T-helper 17 cell (primary cell): Measurements from ENCODE around the gene RHOH. TPM values are rescaled to one million over a fixed set of nuclear protein-coding genes. Genes with fewer than 3 reads are reported as not detected.

Experiments used
- ATAC-seq: fragments of 150-1000 bp; cut with Tn5 transposase; 2 replicates; pipeline ENCODE4 v1.10.0; 2021; ENCODE audit warnings: mild to moderate bottlenecking, moderate library complexity
- DNase-seq, 3 donors: peaks; one replicate each; pipeline versions ENCODE4 v3.0.0 to v3.0.0-alpha.2; 2020 to 2021
- H3K9me3 ChIP-seq: one replicate; pipeline ENCODE4 v1.7.0; 2013; ENCODE audit warnings: low read length, mild to moderate bottlenecking; ENCODE audit not compliant: control insufficient read depth, poor library complexity, severe bottlenecking
- H3K27ac Mint-ChIP-seq: one replicate; pipeline ENCODE4 v1.8.0; 2022; ENCODE audit warnings: mild to moderate bottlenecking, moderate library complexity, mixed read lengths
- H3K27me3 Mint-ChIP-seq: one replicate; pipeline ENCODE4 v1.8.0; 2022; ENCODE audit warnings: mixed read lengths
- H3K36me3 Mint-ChIP-seq: one replicate; pipeline ENCODE4 v1.8.0; 2022; ENCODE audit warnings: low read depth, mixed read lengths
- H3K4me1 Mint-ChIP-seq: one replicate; pipeline ENCODE4 v1.8.0; 2022; ENCODE audit warnings: mild to moderate bottlenecking, mixed read lengths
- H3K4me3 Mint-ChIP-seq: one replicate; pipeline ENCODE4 v1.8.0; 2022; ENCODE audit warnings: mild to moderate bottlenecking, moderate library complexity, mixed read lengths
- total RNA-seq, 4 donors: library from RNA in 2 of 4; stranded (reverse) in 2 of 4; gene quantifications; one replicate each; pipeline ENCODE4 v1.2.3 and lab custom pipeline; 2022 to 2026

RHOH gene
- total RNA-seq, 2 donors from 2014 or later: 439 to 459 TPM

DNA sequence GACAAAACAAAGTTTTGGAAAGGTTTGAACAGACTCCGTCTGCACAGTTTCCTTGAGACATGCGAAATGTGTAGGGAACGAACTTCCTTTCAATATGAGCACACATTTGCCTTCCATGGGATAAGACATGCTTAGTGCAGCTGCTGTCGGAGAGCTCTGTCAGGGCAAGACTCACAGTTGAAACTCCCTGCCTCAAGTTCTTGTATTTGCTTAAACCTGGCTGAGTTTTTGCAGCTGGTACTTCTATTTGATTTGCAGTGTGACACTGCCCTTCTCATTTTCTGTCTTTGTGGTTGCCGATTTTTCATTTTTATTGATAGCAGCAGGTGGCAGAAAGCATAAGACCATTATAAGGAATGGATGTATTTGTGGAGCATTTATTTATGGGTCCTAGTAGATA, 18.2 kb upstream of the RHOH start:
- H3K4me3 Mint-ChIP-seq: no peak overlapping the region
- DNase-seq (no peak), ATAC-seq (no peak)
- no peaks in the 10 kb centered on the region for H3K27me3 Mint-ChIP-seq
- H3K27ac Mint-ChIP-seq: no peak overlapping the region
- H3K4me1 Mint-ChIP-seq: peaks cover 8% of the 10 kb centered on the region
- H3K9me3 ChIP-seq: no peaks in the 10 kb centered on the region
- no peaks in the 10 kb centered on the region for H3K36me3 Mint-ChIP-seq

DNA sequence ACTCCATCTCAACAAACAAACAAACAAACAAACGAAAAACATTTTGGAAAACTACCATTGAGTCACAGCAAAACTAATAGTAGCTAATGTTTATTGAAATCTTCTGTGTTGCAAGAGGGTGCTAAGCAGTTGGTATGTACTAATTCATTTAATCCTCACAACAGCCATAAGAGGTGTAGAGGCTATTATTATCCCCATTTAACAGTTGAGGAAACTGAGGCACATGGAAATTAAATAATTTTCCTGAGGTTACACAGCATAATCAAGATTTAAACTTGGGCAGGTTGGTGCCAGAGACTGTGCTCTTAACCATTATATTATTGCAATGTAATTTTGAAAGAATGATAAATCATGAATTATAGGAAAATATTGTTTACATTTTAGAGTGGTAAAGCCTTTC, 17.5 kb upstream of the RHOH start:
- H3K4me1 Mint-ChIP-seq: peaks cover 10% of the 10 kb centered on the region
- no peak overlapping the region for H3K27ac Mint-ChIP-seq
- no peaks in the 10 kb centered on the region for H3K9me3 ChIP-seq
- H3K4me3 Mint-ChIP-seq: no peak overlapping the region
- DNase-seq (no peak), ATAC-seq (no peak)
- H3K27me3 Mint-ChIP-seq: no peaks in the 10 kb centered on the region
- H3K36me3 Mint-ChIP-seq: no peaks in the 10 kb centered on the region

DNA sequence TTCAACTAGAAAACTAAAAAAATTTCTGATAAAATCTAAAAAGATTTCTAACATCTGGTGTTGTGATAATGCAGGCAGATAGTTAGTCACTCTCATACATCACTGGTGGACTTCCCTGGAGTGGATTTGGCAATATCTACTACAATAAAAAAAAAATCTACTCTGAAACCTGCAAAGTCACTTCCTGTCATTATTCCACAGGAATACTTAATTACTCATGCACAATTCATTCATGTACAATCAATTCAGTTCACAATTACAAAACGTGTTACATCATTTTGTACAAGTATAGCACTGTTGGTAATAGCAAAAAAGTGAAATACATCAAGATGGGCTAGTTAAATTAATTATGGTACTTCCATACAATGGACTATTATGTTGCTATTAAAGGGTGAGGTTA, 16.5 kb upstream of the RHOH start:
- H3K36me3 Mint-ChIP-seq: no peaks in the 10 kb centered on the region
- H3K9me3 ChIP-seq: no peaks in the 10 kb centered on the region
- no peak overlapping the region for H3K4me3 Mint-ChIP-seq
- H3K27ac Mint-ChIP-seq: no peak overlapping the region
- H3K4me1 Mint-ChIP-seq: peaks cover 10% of the 10 kb centered on the region
- no peak for DNase-seq
- no peak for ATAC-seq
- H3K27me3 Mint-ChIP-seq: no peaks in the 10 kb centered on the region

DNA sequence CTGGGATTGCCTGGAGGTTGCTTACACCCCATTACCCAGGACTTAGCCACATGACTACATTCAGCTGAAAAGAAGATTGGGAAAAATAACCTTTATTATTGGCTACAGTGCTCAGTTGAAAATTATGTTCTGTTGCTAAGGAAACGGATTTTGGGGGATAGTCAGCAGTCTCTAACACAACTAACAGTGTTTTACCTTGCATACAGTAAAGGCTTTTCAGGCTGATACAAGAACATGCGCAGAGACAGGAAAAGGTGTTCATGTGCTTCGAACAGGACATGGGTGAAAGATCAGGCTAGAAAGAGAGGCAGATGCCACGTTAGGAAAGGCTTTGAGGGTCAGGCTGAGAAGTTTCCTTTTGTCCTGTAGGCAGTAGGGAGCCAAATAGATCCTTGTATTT, 14.8 kb upstream of the RHOH start:
- DNase-seq (no peak), ATAC-seq (no peak)
- H3K4me1 Mint-ChIP-seq: peaks cover 14% of the 10 kb centered on the region
- no peaks in the 10 kb centered on the region for H3K9me3 ChIP-seq
- no peak overlapping the region for H3K27ac Mint-ChIP-seq
- no peak overlapping the region for H3K4me3 Mint-ChIP-seq
- no peaks in the 10 kb centered on the region for H3K27me3 Mint-ChIP-seq
- H3K36me3 Mint-ChIP-seq: no peaks in the 10 kb centered on the region

DNA sequence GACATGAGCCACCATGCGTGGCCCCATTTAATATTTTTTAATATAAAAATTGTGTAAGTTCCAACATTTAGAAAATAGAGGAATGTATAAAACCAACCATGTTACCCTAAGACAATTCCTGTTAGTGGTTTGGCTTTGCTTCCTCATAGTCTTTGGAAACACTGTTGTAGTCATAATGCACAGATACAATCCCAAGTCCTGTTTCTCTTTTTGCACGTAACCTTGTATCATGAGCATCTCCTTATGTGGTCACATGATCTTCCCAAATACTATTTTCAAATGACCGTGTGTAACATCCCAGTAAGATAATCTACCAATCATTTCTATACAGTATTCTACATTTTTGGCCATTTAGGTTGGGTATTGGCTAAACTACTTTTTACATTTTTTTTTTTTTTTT, 13.9 kb upstream of the RHOH start:
- H3K4me1 Mint-ChIP-seq: peaks cover 19% of the 10 kb centered on the region
- no peak for DNase-seq
- no peak for ATAC-seq
- no peak overlapping the region for H3K4me3 Mint-ChIP-seq
- H3K36me3 Mint-ChIP-seq: peaks cover 2% of the 10 kb centered on the region
- no peak overlapping the region for H3K27ac Mint-ChIP-seq
- no peaks in the 10 kb centered on the region for H3K27me3 Mint-ChIP-seq
- H3K9me3 ChIP-seq: no peaks in the 10 kb centered on the region

DNA sequence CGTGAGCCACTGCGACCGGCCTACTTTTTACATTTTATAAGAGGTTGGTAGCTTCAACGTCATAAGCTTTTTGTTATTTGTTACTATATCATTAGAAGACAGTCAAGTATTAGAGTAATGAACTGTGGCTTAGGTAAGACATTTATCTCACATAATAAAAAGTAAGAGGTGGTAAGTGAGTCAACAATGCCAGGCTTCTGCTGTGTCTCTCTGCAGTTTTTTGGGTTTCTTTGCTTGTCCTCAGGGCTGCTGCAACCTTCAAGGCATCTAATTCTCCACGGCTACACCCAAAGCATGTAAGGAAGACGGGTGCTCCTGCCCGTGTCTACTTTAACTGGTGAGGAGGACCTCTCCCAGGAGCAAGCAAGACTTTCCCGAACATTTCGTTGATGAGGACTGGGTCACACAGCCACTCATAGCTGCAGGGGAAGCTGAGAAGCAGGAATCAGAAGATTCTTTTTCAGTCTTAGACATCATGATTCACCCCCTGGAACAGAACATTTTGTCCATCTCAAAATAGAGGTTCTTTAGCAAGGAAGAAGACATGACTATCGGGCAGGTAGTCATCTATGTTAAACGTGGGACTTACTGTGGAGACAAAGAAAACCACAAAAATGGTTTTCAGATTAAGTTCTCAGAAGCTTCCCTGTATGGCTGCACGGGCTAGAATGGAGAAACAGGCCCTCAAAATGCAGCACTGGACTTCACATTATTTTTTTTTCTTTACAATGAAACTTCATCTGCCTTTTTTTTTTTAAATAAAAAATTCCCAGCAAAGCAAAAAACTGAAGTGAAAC, 13.0 kb upstream of the RHOH start:
- H3K4me3 Mint-ChIP-seq: peak overlapping the region; percentile 73
- peaks cover 2% of the 10 kb centered on the region for H3K36me3 Mint-ChIP-seq
- peaks cover 19% of the 10 kb centered on the region for H3K4me1 Mint-ChIP-seq
- H3K27ac Mint-ChIP-seq: peak overlapping the region; percentile 82
- H3K27me3 Mint-ChIP-seq: no peaks in the 10 kb centered on the region
- peak; percentile 42 for ATAC-seq
- no peak for DNase-seq
- H3K9me3 ChIP-seq: no peaks in the 10 kb centered on the region

DNA sequence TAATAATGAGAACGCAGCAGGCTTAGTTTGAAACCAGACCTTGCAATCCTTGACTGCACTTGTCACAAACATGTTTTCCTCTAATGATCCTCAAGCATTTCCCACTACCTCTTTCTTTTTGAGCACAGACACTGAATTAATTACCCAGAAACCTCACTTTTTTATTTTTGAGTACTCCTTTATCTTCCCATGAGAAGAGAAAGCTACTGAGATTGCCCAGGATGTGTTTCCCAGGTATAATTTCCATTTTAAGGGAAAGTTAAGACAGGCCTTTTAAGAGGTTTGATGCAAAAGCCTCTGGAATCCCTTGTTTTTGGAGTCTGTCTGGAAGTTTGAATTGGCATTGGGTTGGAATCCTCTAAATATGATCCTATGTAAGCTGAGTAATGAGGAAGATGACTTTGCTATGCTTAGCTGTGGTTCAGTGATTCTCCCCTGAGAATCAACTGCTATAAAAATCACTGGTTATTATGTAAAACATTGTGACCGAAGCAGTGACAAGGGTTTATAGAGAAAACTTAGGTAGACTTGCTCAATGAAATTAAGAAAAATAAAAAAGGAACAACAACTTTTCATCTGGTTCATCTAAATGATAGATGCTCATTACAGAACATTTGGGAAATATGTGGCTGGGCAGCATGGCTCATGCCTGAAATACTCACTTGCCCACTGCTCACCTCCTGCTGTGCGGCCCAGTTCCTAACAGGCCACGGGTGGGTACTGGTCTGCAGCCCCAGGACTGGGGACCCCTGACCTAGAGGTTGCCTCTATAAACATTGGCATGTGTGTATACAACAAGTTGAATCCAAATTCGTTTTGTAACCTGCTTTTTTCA, 10.8 kb upstream of the RHOH start:
- Mint-ChIP-seq H3K4me3 (no peak overlapping the region), H3K36me3 (peaks cover 2% of the 10 kb centered on the region), H3K27me3 (no peaks in the 10 kb centered on the region), H3K27ac (no peak overlapping the region), H3K4me1 (peaks cover 31% of the 10 kb centered on the region)
- no peaks in the 10 kb centered on the region for H3K9me3 ChIP-seq
- ATAC-seq (peak; percentile 51), DNase-seq (no peak)

GRCh38 chr4:40186665-40187014, 10.2 kb upstream of the RHOH start:
- no peak overlapping the region for H3K27ac Mint-ChIP-seq
- H3K4me3 Mint-ChIP-seq: no peak overlapping the region
- H3K4me1 Mint-ChIP-seq: peaks cover 33% of the 10 kb centered on the region
- H3K27me3 Mint-ChIP-seq: no peaks in the 10 kb centered on the region
- DNase-seq (no peak), ATAC-seq (no peak)
- peaks cover 2% of the 10 kb centered on the region for H3K36me3 Mint-ChIP-seq
- no peaks in the 10 kb centered on the region for H3K9me3 ChIP-seq

GRCh38 chr4:40187386-40187906, 9.4 kb upstream of the RHOH start:
- Mint-ChIP-seq H3K27ac (no peak overlapping the region), H3K4me3 (peak overlapping the region; percentile 69), H3K4me1 (peaks cover 31% of the 10 kb centered on the region), H3K27me3 (no peaks in the 10 kb centered on the region), H3K36me3 (peaks cover 2% of the 10 kb centered on the region)
- H3K9me3 ChIP-seq: no peaks in the 10 kb centered on the region
- DNase-seq (no peak), ATAC-seq (no peak)

DNA sequence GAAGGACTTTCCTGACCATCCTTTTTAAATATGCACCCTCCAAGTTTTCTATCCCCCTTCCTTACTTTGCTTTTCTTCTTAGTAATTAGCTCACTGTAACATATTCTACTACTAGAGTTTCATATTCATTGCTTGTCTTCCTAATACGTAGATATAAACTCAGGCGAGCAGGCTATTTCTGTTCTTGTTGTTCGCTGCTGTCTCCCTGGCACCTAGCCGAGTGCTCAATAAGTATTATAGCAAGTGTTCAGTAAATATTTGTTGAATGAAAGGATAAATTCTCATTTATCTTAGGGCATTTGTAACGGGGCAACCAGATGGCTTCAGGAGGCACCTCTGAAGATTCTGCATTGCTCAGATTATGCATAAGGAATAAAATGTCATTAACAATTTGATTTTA, 6.8 kb upstream of the RHOH start:
- H3K4me1 Mint-ChIP-seq: peaks cover 48% of the 10 kb centered on the region

DNA sequence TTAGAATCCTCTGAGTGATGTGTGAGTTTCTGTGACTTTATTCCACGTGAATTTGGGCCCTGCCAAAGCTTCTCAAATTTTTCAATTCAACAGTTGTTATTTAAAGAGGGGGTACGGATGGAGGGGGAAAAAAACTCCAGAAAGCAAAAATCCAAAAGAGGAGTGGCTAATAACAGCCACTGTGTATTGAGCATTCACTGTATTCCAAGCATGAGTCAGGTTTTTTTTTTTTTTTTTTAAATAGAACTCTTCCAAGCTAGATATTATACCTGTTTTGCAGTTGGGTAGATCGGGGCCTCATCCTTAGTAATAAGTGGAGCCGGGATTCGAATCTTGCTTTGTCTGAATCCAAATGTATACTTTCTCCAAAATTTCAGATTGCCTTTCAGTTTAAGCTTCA, 6.4 kb upstream of the RHOH start:
- DNase-seq (no peak), ATAC-seq (no peak)
- no peaks in the 10 kb centered on the region for H3K27me3 Mint-ChIP-seq
- no peaks in the 10 kb centered on the region for H3K9me3 ChIP-seq
- H3K4me1 Mint-ChIP-seq: peaks cover 51% of the 10 kb centered on the region
- H3K27ac Mint-ChIP-seq: peak overlapping the region; percentile 99
- peak overlapping the region; percentile 80 for H3K4me3 Mint-ChIP-seq
- H3K36me3 Mint-ChIP-seq: peaks cover 2% of the 10 kb centered on the region

More for the DNA sequence above, 6.8 kb upstream of the RHOH start:
- Mint-ChIP-seq H3K4me3 (no peak overlapping the region), H3K27ac (peak overlapping the region; percentile 99), H3K27me3 (no peaks in the 10 kb centered on the region), H3K36me3 (peaks cover 2% of the 10 kb centered on the region)
- ATAC-seq (no peak), DNase-seq (no peak)
- no peaks in the 10 kb centered on the region for H3K9me3 ChIP-seq

GRCh38 chr4:40190880-40191815, 5.7 kb upstream of the RHOH start:
- peak; percentile 26 for ATAC-seq
- peaks cover 53% of the 10 kb centered on the region for H3K4me1 Mint-ChIP-seq
- no peaks in the 10 kb centered on the region for H3K27me3 Mint-ChIP-seq

More at GRCh38 chr4:40190880-40191815, 5.7 kb upstream of the RHOH start:
- Mint-ChIP-seq H3K36me3 (peaks cover 2% of the 10 kb centered on the region), H3K4me3 (peak overlapping the region; percentile 80), H3K27ac (peak overlapping the region; percentile 99)
- no peaks in the 10 kb centered on the region for H3K9me3 ChIP-seq
- no peak for DNase-seq
